HG03095 (cell line): ENCODE data around the gene SLC20A1.
"Not testable (repeated sequence)": the region's sequence is repeated elsewhere in the genome, so short reads cannot be mapped to it uniquely, and the experiment has no call there.

Source experiments
- ATAC-seq: cut with Tn5 transposase; IDR thresholded peaks from one replicate; pipeline ENCODE4 v1.9.1; 2021; ENCODE audit warnings: moderate library complexity; ENCODE audit not compliant: unreplicated experiment

SLC20A1 gene

GRCh38 chr2:112706947-112707346 lies 61.2 kb downstream of the SLC20A1 start:
- not testable (repeated sequence) for ATAC-seq

GRCh38 chr2:112708968-112709367 lies 63.2 kb downstream of the SLC20A1 start:
- ATAC-seq = no peak

GRCh38 chr2:112709703-112710102 lies 64.0 kb downstream of the SLC20A1 start:
- ATAC-seq = no peak

- ATAC-seq = no peak
These were observed 65.4 kb downstream of the SLC20A1 start for GRCh38 chr2:112710956-112711750.

- ATAC-seq = no peak
These were observed 66.7 kb downstream of the SLC20A1 start for GRCh38 chr2:112712465-112712864.

- ATAC-seq = no peak
These were observed 67.3 kb downstream of the SLC20A1 start for GRCh38 chr2:112712903-112713584.
